ENCODE results near the gene SORBS2. TPM values are rescaled to one million over a fixed set of nuclear protein-coding genes. Genes with fewer than 3 reads are reported as not detected.
A peak's percentile ranks its signal among the peaks of the same experiment; 100 is the strongest.

The SORBS2 gene
- total RNA-seq, 4 donors from 2014 or later, result 45.3 to 135 (median 76.2) TPM

GRCh38 chr4:185592438-185592837, 219.6 kb downstream of the SORBS2 start:
- TF ChIP-seq EP300 (IDR thresholded peaks at IDR 0.05) (no peak), POLR2A (IDR thresholded peaks at IDR 0.05) (no peak), CTCF (IDR thresholded peaks at IDR 0.05) (no peak)
- DNase-seq (ENCODE audit: low spot score in 2 of 2), result no peak
- Histone ChIP-seq H3K9me3 (no peaks in the 10 kb centered on the region), H3K4me3 (no peak overlapping the region), H3K27ac (no peak overlapping the region), H3K27me3 (no peaks in the 10 kb centered on the region), H3K36me3 (peaks cover 0 to 4% (median 0%) of the 10 kb centered on the region in 3 donors), H3K4me1 (peaks cover 0 to 3% (median 0%) of the 10 kb centered on the region in 4 donors)
- 82 to 89% methylated on average over 4 of the region's 4 CpGs for WGBS, 2 donors

- TF ChIP-seq POLR2A (IDR thresholded peaks at IDR 0.05), result no peak
- peak in 1 of 2 donors; percentile 13 for TF ChIP-seq EP300 (IDR thresholded peaks at IDR 0.05)
- TF ChIP-seq CTCF (IDR thresholded peaks at IDR 0.05), result no peak
These were observed 220.3 kb downstream of the SORBS2 start for GRCh38 chr4:185591679-185592141.

GRCh38 chr4:185590982-185591381, 221.0 kb downstream of the SORBS2 start:
- H3K36me3 ChIP-seq, result peaks cover 0 to 11% (median 0%) of the 10 kb centered on the region in 3 donors
- DNase-seq (ENCODE audit: low spot score in 2 of 2), result no peak
- 54 to 78% methylated on average over 3 of the region's 3 CpGs for WGBS, 2 donors
- no peak overlapping the region for H3K27ac ChIP-seq
- TF ChIP-seq CTCF (IDR thresholded peaks at IDR 0.05), result no peak
- TF ChIP-seq POLR2A (IDR thresholded peaks at IDR 0.05), result no peak
- no peak for TF ChIP-seq EP300 (IDR thresholded peaks at IDR 0.05)
- H3K4me1 ChIP-seq, result no peaks in the 10 kb centered on the region
- H3K4me3 ChIP-seq, result no peak overlapping the region
- no peaks in the 10 kb centered on the region for H3K9me3 ChIP-seq
- no peaks in the 10 kb centered on the region for H3K27me3 ChIP-seq

More at GRCh38 chr4:185591679-185592141, 220.3 kb downstream of the SORBS2 start:
- no peak overlapping the region for H3K27ac ChIP-seq
- 46 to 53% methylated on average over 4 of the region's 4 CpGs for WGBS, 2 donors
- no peaks in the 10 kb centered on the region for H3K4me1 ChIP-seq
- no peaks in the 10 kb centered on the region for H3K27me3 ChIP-seq
- peaks cover 0 to 11% (median 0%) of the 10 kb centered on the region in 3 donors for H3K36me3 ChIP-seq
- no peak overlapping the region for H3K4me3 ChIP-seq
- H3K9me3 ChIP-seq, result no peaks in the 10 kb centered on the region
- no peak for DNase-seq (ENCODE audit: low spot score in 2 of 2)

- no peak overlapping the region for H3K27ac ChIP-seq
These were observed 222.7 kb downstream of the SORBS2 start for GRCh38 chr4:185589067-185589836.

More at GRCh38 chr4:185589067-185589836, 222.7 kb downstream of the SORBS2 start:
- WGBS, 2 donors, result 80 to 86% methylated on average over 13 of the region's 13 CpGs
- no peaks in the 10 kb centered on the region for H3K9me3 ChIP-seq
- H3K27me3 ChIP-seq, result no peaks in the 10 kb centered on the region
- no peak overlapping the region for H3K4me3 ChIP-seq
- TF ChIP-seq CTCF (IDR thresholded peaks at IDR 0.05), result no peak
- TF ChIP-seq POLR2A (IDR thresholded peaks at IDR 0.05), result no peak
- no peak for TF ChIP-seq EP300 (IDR thresholded peaks at IDR 0.05)
- no peaks in the 10 kb centered on the region for H3K4me1 ChIP-seq
- DNase-seq (ENCODE audit: low spot score in 2 of 2), result no peak
- H3K36me3 ChIP-seq, result peaks cover 0 to 11% (median 0%) of the 10 kb centered on the region in 3 donors

Data from tibial nerve (tissue), 4 donors.